Measurements from ENCODE around the gene CLNK.

CLNK gene

GRCh38 chr4:10656420-10656819, 28.1 kb downstream of the CLNK start:
- TF ChIP-seq FOXP2 (optimal IDR thresholded peaks at IDR 0.05; ENCODE audit: borderline replicate concordance, extremely low read depth, extremely low read length, insufficient read depth) (no peak), POLR2AphosphoS5 (IDR thresholded peaks at IDR 0.05; ENCODE audit: low read depth, low read length) (no peak), TAF1 (IDR thresholded peaks at IDR 0.05; ENCODE audit: borderline replicate concordance, insufficient read depth, low read length) (no peak), SIN3A (IDR thresholded peaks at IDR 0.05; ENCODE audit: borderline replicate concordance, insufficient read depth, low read length) (no peak), REST (IDR thresholded peaks at IDR 0.05; ENCODE audit: insufficient read depth in 1 of 2, low read depth in 2 of 2, low read length in 2 of 2) (no peak)

GRCh38 chr4:10655968-10656367, 28.6 kb downstream of the CLNK start:
- TF ChIP-seq REST (IDR thresholded peaks at IDR 0.05; ENCODE audit: insufficient read depth in 1 of 2, low read depth in 2 of 2, low read length in 2 of 2) (no peak), SIN3A (IDR thresholded peaks at IDR 0.05; ENCODE audit: borderline replicate concordance, insufficient read depth, low read length) (no peak), TAF1 (IDR thresholded peaks at IDR 0.05; ENCODE audit: borderline replicate concordance, insufficient read depth, low read length) (no peak), FOXP2 (optimal IDR thresholded peaks at IDR 0.05; ENCODE audit: borderline replicate concordance, extremely low read depth, extremely low read length, insufficient read depth) (no peak), POLR2AphosphoS5 (IDR thresholded peaks at IDR 0.05; ENCODE audit: low read depth, low read length) (no peak)

GRCh38 chr4:10648479-10648878, 36.1 kb downstream of the CLNK start:
- TF ChIP-seq TAF1 (IDR thresholded peaks at IDR 0.05; ENCODE audit: borderline replicate concordance, insufficient read depth, low read length), result no peak
- TF ChIP-seq SIN3A (IDR thresholded peaks at IDR 0.05; ENCODE audit: borderline replicate concordance, insufficient read depth, low read length), result no peak

- TF ChIP-seq TAF1 (IDR thresholded peaks at IDR 0.05; ENCODE audit: borderline replicate concordance, insufficient read depth, low read length), result no peak
- no peak for TF ChIP-seq SIN3A (IDR thresholded peaks at IDR 0.05; ENCODE audit: borderline replicate concordance, insufficient read depth, low read length)
- TF ChIP-seq POLR2AphosphoS5 (IDR thresholded peaks at IDR 0.05; ENCODE audit: low read depth, low read length), result no peak
- TF ChIP-seq FOXP2 (optimal IDR thresholded peaks at IDR 0.05; ENCODE audit: borderline replicate concordance, extremely low read depth, extremely low read length, insufficient read depth), result no peak
- TF ChIP-seq REST (IDR thresholded peaks at IDR 0.05; ENCODE audit: insufficient read depth in 1 of 2, low read depth in 2 of 2, low read length in 2 of 2), result no peak
Measured at GRCh38 chr4:10647846-10648245, 36.7 kb downstream of the CLNK start.

- TF ChIP-seq SIN3A (IDR thresholded peaks at IDR 0.05; ENCODE audit: borderline replicate concordance, insufficient read depth, low read length) (no peak), TAF1 (IDR thresholded peaks at IDR 0.05; ENCODE audit: borderline replicate concordance, insufficient read depth, low read length) (no peak), REST (IDR thresholded peaks at IDR 0.05; ENCODE audit: insufficient read depth in 1 of 2, low read depth in 2 of 2, low read length in 2 of 2) (no peak), POLR2AphosphoS5 (IDR thresholded peaks at IDR 0.05; ENCODE audit: low read depth, low read length) (no peak), FOXP2 (optimal IDR thresholded peaks at IDR 0.05; ENCODE audit: borderline replicate concordance, extremely low read depth, extremely low read length, insufficient read depth) (no peak)
Measured at GRCh38 chr4:10643600-10644425, 40.8 kb downstream of the CLNK start.

All from PFSK-1 (cell line).